ENCODE measurements around the gene MOK.
"Not testable (repeated sequence)": the region's sequence is repeated elsewhere in the genome, so short reads cannot be mapped to it uniquely, and the experiment has no call there.

Gene MOK

DNA sequence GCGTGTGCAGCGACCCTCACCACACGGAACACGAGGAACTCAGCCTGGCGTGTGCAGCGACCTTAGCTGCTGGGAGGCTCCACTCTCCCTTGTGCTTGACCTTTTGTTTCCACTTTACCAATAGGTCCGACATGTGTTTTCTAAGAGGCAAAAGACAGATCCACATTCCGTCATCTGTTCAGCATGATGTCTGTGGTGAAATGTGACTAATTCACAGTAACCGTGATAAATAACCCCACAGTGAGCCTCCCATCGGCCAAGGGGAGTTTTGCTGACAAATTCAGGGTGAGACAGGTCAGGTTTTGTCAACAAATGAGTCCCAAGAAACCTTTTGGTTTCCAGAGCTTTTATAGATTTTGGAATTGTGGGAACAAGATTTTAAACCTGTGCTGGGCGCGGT is 55.9 kb downstream of the MOK start:
- DNase-seq (ENCODE audit: low read depth, low spot score) = peak; percentile 73

GRCh38 chr14:102248121-102248520 is 56.8 kb downstream of the MOK start:
- DNase-seq (ENCODE audit: low read depth, low spot score) = no peak

DNA sequence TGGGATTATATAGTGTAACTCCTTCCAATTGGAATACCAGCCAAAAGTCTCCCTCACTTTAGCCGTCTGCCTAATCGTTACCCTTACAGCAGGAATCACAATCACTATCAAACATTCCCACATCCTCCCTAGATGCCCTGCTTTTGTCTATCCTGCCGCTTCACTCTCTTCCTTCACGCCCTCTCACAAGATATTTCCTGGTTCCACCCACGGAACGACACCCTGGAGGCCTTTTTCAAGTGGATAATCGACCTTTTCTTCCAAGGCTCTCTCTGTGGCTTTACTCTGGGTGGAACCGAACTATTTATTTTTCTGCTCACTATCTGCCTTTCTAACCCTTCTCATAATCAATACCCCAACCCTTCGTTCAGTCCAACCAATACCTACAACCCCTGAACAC is 58.9 kb downstream of the MOK start:
- no peak for DNase-seq (ENCODE audit: low read depth, low spot score)

DNA sequence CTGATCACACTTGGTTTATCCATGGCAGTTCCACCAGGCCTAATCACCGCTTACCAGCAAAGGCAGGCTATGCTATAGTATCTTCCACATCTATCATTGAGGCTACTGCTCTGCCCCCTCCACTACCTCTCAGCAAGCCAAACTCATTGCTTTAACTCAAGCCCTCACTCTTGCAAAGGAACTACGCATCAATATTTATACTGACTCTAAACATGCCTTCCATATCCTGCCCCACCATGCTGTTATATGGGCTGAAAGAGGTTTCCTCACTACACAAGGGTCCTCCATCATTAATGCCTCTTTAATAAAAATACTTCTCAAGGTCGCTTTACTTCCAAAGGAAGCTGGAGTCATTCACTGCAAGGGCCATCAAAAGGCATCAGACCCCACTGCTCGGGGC is 61.2 kb downstream of the MOK start:
- not testable (repeated sequence) for DNase-seq (ENCODE audit: low read depth, low spot score)

DNA sequence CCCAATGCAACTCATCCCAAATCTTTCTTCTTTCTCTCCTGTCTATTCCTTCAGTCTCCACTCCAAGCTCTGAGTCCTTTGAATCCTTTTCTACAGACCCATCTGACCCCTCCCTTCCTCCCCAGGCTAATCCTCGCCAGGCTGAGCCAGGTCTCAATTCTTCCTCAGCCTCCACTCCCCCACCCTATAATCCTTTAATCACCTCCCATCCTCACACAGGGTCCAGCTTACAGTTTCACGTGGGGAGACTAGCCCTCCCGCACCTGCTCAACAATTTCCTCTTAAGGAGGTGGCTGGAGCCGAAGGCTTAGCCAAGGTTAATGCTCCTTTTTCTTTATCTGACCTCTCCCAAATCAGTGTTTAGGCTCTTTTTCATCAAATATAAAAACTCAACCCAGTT is 63.8 kb downstream of the MOK start:
- no peak for DNase-seq (ENCODE audit: low read depth, low spot score)

DNA sequence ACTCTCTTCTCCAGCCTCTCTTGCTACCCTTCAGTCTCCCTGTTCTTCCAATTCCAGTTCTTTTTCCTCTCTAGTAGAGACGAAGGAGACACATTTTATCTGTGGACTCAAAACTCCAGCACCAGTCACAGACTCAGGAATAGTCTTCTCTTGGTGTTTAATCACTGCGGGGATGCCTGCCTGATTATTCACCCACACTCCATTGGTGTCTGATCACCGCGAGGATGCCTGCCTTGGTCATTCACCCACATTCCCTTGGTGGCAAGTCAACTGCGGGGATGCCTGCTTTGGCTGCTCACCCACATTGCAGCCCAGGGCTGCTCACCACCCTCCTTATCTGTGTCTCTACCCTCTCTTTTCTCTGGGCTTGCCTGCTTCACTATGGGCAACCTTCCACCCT is 64.5 kb downstream of the MOK start:
- DNase-seq (ENCODE audit: low read depth, low spot score) = not testable (repeated sequence)

DNA sequence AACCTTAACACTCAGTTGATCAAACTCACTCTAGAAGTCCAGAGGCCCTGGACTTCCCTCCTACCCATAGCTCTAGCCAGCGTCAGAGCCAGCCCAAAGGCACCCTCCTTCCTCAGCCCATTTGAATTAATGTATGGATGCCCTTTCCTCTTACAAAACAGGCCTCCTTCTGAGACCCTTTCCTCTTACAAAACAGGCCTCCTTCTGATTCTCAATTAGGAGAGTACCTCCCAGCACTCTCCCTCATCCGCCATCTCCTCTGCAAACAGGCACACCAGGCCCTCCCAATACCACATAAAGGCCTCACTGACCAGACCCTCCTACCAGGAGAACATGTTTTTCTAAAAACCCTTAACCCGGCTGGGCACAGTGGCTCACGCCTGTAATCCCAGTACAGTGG is 65.7 kb downstream of the MOK start:
- DNase-seq (ENCODE audit: low read depth, low spot score) = no peak

DNA sequence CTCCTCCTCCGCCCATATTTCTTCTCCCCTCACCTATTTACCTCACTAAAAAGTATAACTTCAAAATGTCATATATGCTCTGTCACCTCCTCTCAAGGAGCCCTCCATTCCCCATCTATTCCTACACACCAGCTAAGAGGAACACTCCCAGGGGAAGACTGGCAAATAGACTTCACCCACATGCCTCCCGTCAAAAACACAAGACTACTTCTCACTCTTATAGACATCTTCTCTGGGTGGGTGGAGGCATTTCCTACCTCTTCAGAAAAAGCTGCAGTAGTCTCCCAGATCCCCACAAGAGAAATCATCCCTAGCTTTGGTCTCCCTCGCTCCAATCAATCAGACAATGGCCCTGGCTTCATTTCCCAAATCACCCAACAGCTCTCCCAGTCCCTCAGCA is 66.2 kb downstream of the MOK start:
- no peak for DNase-seq (ENCODE audit: low read depth, low spot score)

DNA sequence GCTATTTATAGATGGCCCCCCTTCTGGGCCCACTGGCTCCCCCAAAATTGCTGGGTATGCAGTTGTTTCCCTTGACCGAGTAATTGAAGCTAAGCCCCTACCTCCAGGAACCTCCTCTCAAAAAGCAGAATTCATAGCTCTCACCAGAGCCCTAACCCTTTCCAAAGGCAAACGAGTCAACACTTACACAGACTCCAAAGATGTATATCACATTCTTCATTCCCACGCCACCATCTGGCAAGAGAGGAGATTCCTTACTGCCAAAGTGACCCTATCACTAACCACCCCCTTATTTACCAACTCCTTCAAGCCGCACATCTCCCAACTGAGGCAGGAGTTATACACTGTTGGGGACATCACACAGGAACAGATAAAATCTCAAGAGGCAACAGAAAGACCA is 66.8 kb downstream of the MOK start:
- DNase-seq (ENCODE audit: low read depth, low spot score) = no peak

DNA sequence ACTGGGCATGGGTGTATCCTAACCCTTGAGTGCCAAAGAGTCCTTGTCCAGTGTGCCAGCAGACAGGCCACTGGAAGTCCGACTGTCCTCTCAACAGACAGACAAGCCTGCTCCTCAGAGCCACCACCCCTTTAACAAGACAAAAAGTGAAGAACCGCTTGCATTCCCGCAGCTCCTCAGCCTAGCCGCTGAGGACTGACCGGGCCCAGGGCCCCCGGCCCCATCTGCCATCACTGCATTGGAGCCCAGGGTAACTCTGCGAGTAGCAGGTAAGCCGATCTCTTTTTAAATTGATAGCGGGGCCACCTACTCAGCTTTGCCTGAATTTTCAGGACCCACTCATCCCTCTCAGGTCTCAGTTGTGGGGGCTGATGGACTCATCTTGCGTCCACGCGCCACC is 68.9 kb downstream of the MOK start:
- no peak for DNase-seq (ENCODE audit: low read depth, low spot score)

DNA sequence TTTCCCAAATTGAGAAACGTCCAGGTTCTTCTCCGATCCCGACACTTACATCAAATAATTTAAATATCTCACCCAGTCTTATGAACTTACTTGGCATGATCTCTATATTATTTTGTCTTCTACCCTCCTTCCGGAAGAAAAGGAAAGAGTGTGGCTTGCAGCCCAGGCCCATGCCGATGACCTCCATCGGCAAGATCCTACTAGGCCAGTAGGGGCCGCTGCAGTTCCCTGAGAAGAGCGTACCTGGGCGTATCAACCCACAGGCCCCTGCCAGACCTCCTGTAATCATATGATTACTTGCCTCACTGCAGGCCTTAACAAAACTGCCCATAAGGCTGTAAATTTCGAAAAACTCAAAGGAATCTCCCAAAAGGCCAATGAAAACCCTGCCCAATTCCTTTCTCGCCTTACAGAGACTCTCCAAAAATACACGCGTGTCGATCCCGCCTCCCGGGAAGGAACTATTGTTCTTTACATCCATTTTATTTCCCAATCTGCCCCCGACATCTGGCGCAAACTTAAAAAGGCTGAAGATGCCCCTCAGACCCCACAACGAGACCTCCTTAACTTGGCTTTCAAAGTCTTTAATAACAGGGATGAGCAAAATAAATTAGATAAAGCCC is 69.6 kb downstream of the MOK start:
- peak; percentile 65 for DNase-seq (ENCODE audit: low read depth, low spot score)

DNA sequence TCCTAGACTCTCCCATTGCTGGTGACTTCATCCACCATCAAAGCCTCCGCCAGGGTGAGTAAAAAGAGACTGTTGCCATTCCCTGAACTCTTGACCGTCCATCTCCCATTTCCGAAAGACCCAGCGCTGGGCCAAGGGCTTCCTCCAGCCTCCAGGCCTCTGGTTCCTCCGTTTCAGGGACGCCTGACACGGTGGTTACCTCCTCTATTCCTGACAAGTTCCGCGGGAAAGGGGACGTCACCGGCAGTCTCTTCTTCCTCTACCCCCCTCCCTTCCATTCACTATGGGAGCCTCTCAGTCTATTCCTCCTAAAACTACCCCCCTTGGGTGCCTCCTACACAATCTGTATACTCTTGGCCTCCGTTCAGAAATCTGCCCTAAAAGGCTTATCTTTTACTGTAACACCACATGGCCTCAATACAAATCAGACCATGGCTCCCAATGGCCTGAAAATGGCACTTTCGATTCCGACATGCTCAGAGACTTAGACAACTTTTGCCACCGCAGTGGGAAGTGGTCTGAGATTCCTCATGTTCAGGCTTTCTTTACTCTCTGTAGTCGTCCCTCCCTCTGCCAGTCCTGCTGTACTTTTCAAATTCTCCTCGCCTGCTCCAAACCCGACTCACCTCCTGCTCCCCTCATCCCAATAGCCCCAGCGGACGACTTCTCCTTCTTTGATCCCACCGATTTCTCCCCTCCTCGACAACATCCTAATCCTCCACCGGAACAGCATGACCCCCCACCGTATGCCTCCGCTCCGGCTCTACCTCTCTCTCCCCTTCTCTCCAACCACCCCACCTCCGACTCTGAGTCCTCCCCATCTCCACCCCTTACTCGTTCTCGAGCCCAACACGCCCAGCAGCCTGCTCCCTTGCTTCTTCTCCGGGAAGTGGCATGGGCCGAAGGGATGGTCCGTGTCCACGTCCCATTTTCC is 70.4 kb downstream of the MOK start:
- DNase-seq (ENCODE audit: low read depth, low spot score) = no peak

DNA sequence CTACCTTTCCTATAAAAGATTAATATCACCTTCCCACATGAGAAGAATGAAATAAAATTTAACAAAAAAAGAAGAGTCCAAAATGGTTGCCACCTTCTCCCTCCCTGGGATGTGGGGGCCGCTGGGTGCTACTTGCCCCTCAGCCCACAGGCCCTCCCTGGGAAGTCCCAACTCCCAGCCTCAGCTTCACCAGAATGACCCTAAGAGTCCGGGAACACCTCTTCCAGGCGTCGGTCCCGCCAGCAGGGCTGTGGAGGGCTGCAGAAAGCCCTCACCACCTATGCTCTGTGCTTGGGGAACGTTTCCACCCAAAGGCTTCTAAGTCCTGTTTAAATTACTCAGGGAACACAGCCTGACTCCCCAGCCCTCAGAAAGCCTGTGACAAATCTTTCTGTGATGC is 71.9 kb downstream of the MOK start:
- no peak for DNase-seq (ENCODE audit: low read depth, low spot score)

- DNase-seq (ENCODE audit: low read depth, low spot score) = no peak
These were observed 72.7 kb downstream of the MOK start for GRCh38 chr14:102232348-102232625.

- DNase-seq (ENCODE audit: low read depth, low spot score) = no peak
These were observed 73.3 kb downstream of the MOK start for GRCh38 chr14:102231476-102232347.

- no peak for DNase-seq (ENCODE audit: low read depth, low spot score)
These were observed 74.3 kb downstream of the MOK start for GRCh38 chr14:102230481-102231210.

DNA sequence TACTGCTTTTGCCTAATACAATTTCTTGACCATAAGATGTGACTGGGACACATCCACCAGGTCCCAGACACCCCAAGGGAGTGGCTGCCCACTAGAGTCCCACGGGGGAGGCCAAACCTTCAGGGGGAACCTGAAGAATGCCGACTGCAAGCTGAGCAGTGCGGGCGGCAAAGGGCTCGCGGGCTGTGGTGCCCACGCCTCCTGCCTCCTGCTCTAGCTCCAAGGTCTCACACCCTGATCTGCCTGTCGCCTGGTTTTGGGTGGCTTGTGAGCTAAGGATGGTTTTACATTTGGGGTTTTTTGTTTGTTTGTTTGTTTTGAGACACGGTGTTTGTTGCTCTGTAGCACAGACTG is 75.2 kb downstream of the MOK start:
- no peak for DNase-seq (ENCODE audit: low read depth, low spot score)

GRCh38 chr14:102229071-102229738 is 75.8 kb downstream of the MOK start:
- no peak for DNase-seq (ENCODE audit: low read depth, low spot score)

DNA sequence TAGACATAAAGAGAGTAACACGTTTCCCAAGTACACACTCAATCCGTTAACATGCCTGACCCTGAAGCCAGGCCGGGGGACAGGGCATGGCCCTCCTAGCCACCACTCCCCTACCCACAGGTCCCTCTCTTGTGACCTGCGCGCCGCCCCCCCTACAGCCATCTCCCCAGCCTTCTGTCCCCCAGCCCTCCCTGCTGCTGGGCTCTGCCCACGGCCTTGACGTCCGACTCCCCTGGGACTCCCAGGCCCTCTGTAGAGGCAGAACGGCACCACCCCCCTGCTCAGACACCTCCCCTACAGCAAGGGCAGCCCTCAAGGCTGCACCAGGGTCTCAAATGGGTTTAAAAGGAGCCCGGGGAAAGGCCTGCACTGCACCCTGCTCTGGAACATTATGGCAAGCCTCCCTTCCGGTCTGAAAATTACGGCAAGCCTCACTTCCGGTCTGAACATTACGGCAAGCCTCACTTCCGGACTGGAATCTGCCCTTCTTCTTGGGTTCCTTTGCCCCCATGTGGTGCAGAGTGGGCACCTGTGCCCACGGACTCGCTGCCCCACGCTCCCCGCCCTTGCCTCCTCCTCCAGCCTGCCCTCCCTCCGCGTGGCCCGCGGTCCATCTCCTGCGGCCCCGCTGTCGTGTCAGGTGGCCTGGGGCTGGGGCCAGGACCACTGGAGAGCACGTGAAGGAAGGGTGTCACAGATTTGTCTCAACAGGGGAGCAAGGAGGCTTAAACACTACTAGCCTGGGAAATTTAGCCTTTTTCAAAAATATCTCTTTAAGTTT is 77.6 kb downstream of the MOK start:
- no peak for DNase-seq (ENCODE audit: low read depth, low spot score)

DNA sequence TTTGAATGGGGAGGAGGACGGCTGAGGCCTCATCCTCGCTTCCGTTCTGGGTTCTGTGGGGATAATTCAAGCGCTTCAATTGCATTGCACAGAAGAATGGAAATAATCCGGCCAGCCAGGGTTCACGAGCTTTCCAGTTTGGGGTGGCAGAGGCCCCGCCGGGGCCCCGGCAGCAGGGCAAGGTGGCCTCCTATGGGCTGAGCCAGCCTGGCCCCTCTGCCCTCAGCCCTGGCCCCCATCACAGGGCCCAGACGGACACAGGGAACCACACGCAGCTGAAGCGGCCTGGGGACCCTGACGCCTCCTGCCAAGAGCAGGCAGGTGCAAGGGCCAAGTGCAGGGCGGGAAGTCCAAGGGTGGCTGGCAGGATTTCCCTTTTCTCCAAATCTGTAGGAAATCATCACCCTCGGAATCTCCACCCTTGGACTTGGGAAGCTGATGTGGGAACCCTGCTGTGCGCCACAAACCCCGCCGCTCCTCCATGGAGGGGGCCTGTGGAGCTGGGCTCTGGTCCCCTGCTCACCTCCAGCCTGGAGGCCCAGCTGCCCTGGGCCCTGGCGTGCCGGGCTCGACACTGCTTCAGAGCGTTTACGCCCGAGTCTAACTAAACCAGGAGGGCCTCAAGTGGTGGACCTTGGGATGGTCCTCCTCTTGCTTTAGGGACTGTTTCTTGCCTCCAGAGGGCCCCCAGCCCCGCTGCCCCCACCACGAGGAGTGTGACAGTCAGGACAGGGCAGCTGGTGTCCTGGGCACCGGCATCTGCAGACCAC is 78.4 kb downstream of the MOK start:
- DNase-seq (ENCODE audit: low read depth, low spot score) = no peak
